Tibial nerve (tissue), 4 donors: ENCODE data around the gene TSEN34. TPM values are rescaled to one million over a fixed set of nuclear protein-coding genes. Genes with fewer than 3 reads are reported as not detected.
A peak's percentile ranks its signal among the peaks of the same experiment; 100 is the strongest.
"Not testable (repeated sequence)": the region's sequence is repeated elsewhere in the genome, so short reads cannot be mapped to it uniquely, and the experiment has no call there.

Experiments used
- DNase-seq, 2 donors: peaks; one replicate each; pipeline ENCODE4 v3.0.0-alpha.2; 2019; ENCODE audit warnings: low spot score in 2 of 2
- H3K27ac ChIP-seq, 4 donors: fragments of 200-600 bp; sonication (generic) in 3 of 4; one replicate each; pipeline ENCODE4 v1.5.1; 2017 to 2019; ENCODE audit warnings: mild to moderate bottlenecking in 1 of 4
- H3K27me3 ChIP-seq, 2 donors: fragments of 200-600 bp; sonication (generic) in 1 of 2; one replicate each; pipeline versions ENCODE4 v1.5.1 to v1.6.0; 2017 to 2019
- H3K36me3 ChIP-seq, 3 donors: fragments of 200-600 bp; sonication (generic); one replicate each; pipeline ENCODE4 v1.5.1; 2018 to 2019
- H3K4me1 ChIP-seq, 4 donors: fragments of 200-600 bp; sonication (generic) in 3 of 4; one replicate each; pipeline ENCODE4 v1.5.1; 2017 to 2019
- H3K4me3 ChIP-seq, 4 donors: fragments of 200-600 bp; sonication (generic) in 3 of 4; one replicate each; pipeline ENCODE4 v1.5.1; 2017 to 2019; ENCODE audit warnings: mild to moderate bottlenecking in 1 of 4, moderate library complexity in 1 of 4
- H3K9me3 ChIP-seq, 4 donors: fragments of 200-600 bp; sonication (generic) in 3 of 4; one replicate each; pipeline ENCODE4 v1.5.1; 2017 to 2019
- CTCF ChIP-seq, 5 experiments: fragments of 200-600 bp in 3 of 5; fragments of 450-650 bp in 2 of 5; sonication (generic) in 3 of 5; IDR thresholded peaks; one replicate each; pipeline ENCODE4 v1.5.1; 2016 to 2019; ENCODE audit warnings: antibody characterized with exemption in 5 of 5, mild to moderate bottlenecking in 3 of 5, moderate library complexity in 2 of 5
- EP300 ChIP-seq, 2 donors: sonication (generic); formaldehyde crosslinking; IDR thresholded peaks; one replicate each; pipeline ENCODE4 v1.6.1; 2017; ENCODE audit warnings: antibody characterized with exemption in 2 of 2, mild to moderate bottlenecking in 1 of 2
- POLR2A ChIP-seq, 2 donors: fragments of 450-650 bp; IDR thresholded peaks; one replicate each; pipeline ENCODE4 v1.6.1; 2017; ENCODE audit warnings: antibody characterized with exemption in 2 of 2, mild to moderate bottlenecking in 2 of 2, moderate library complexity in 2 of 2
- WGBS, 2 donors: methylation state at CpG; one replicate each; pipeline ENCODE4 v1.1.5; 2018; 5-methylcytosine and 5-hydroxymethylcytosine counted together
- total RNA-seq, 4 donors: library from RNA; depleted of rRNA; stranded (reverse); fragments of >200 nt; gene quantifications; one replicate each; pipeline ENCODE4 v1.1.0, GENCODE V29; 2016

The TSEN34 gene
- total RNA-seq, 4 donors from 2014 or later: 37.3 to 70.8 (median 49.6) TPM

- WGBS, 2 donors: 74 to 84% methylated on average over 10 of the region's 10 CpGs
- Histone ChIP-seq H3K27ac (no peak overlapping the region), H3K36me3 (peaks cover 0 to 66% (median 0%) of the 10 kb centered on the region in 3 donors), H3K4me3 (no peak overlapping the region), H3K27me3 (no peaks in the 10 kb centered on the region), H3K9me3 (no peaks in the 10 kb centered on the region), H3K4me1 (no peaks in the 10 kb centered on the region)
- DNase-seq: no peak
- TF ChIP-seq POLR2A (IDR thresholded peaks at IDR 0.05) (no peak), EP300 (IDR thresholded peaks at IDR 0.05) (no peak), CTCF (IDR thresholded peaks at IDR 0.05) (no peak)
Observed at GRCh38 chr19:54179262-54179852, 11.8 kb upstream of the TSEN34 start.

GRCh38 chr19:54179921-54180461 lies 11.1 kb upstream of the TSEN34 start:
- Histone ChIP-seq H3K4me1 (no peaks in the 10 kb centered on the region), H3K4me3 (no peak overlapping the region), H3K27ac (no peak overlapping the region), H3K27me3 (no peaks in the 10 kb centered on the region), H3K9me3 (no peaks in the 10 kb centered on the region), H3K36me3 (peaks cover 0 to 66% (median 0%) of the 10 kb centered on the region in 3 donors)
- no peak for DNase-seq
- TF ChIP-seq EP300 (IDR thresholded peaks at IDR 0.05) (no peak), CTCF (IDR thresholded peaks at IDR 0.05) (peak in 1 of 5 experiments; percentile 12), POLR2A (IDR thresholded peaks at IDR 0.05) (no peak)
- 33 to 41% methylated on average over 10 of the region's 10 CpGs for WGBS, 2 donors

- Histone ChIP-seq H3K4me3 (no peak overlapping the region), H3K27me3 (no peaks in the 10 kb centered on the region), H3K36me3 (peaks cover 0 to 61% (median 0%) of the 10 kb centered on the region in 3 donors), H3K9me3 (no peaks in the 10 kb centered on the region), H3K27ac (no peak overlapping the region), H3K4me1 (no peaks in the 10 kb centered on the region)
- WGBS, 2 donors: 93% methylated on average over 37 of the region's 37 CpGs
- no peak for DNase-seq
- TF ChIP-seq EP300 (IDR thresholded peaks at IDR 0.05) (no peak), POLR2A (IDR thresholded peaks at IDR 0.05) (no peak)
Observed at GRCh38 chr19:54180691-54181091, 10.4 kb upstream of the TSEN34 start.

- not testable (repeated sequence) for H3K9me3 ChIP-seq, DNase-seq, H3K4me1 ChIP-seq, H3K27me3 ChIP-seq, H3K27ac ChIP-seq, H3K4me3 ChIP-seq
- 90 to 94% methylated on average over 3 of the region's 3 CpGs for WGBS, 2 donors
- H3K36me3 ChIP-seq: peaks cover 0 to 56% (median 0%) of the 10 kb centered on the region in 3 donors
Observed at GRCh38 chr19:54181894-54182293, 9.2 kb upstream of the TSEN34 start.

- no peak overlapping the region for H3K4me3 ChIP-seq
- peaks cover 0 to 48% (median 0%) of the 10 kb centered on the region in 3 donors for H3K36me3 ChIP-seq
- 92 to 95% methylated on average over 9 to 11 of the region's 11 CpGs for WGBS, 2 donors
- DNase-seq: no peak
- TF ChIP-seq POLR2A (IDR thresholded peaks at IDR 0.05) (no peak), CTCF (IDR thresholded peaks at IDR 0.05) (no peak), EP300 (IDR thresholded peaks at IDR 0.05) (no peak)
- H3K9me3 ChIP-seq: no peaks in the 10 kb centered on the region
- H3K27me3 ChIP-seq: no peaks in the 10 kb centered on the region
- H3K4me1 ChIP-seq: peaks cover 0 to 5% (median 5%) of the 10 kb centered on the region in 4 donors
- no peak overlapping the region for H3K27ac ChIP-seq
Observed at GRCh38 chr19:54183431-54183830, 7.7 kb upstream of the TSEN34 start.

- Histone ChIP-seq H3K4me3 (no peak overlapping the region), H3K4me1 (peaks cover 0 to 13% (median 10%) of the 10 kb centered on the region in 4 donors), H3K9me3 (no peaks in the 10 kb centered on the region), H3K27me3 (no peaks in the 10 kb centered on the region), H3K36me3 (peaks cover 0 to 20% (median 0%) of the 10 kb centered on the region in 3 donors), H3K27ac (peak overlapping the region in 1 of 4 donors; percentile 99)
- no peak for DNase-seq
- 90 to 93% methylated on average over 8 of the region's 8 CpGs for WGBS, 2 donors
- TF ChIP-seq POLR2A (IDR thresholded peaks at IDR 0.05) (no peak), EP300 (IDR thresholded peaks at IDR 0.05) (no peak)
Observed at GRCh38 chr19:54186351-54186750, 4.8 kb upstream of the TSEN34 start.
